HEK293 (cell line): ENCODE data around the gene TXNRD2.

Source experiments
- CTCF ChIA-PET: fragments of 350-600 bp; formaldehyde crosslinking; extraction: SDS; loops from one replicate; lab custom pipeline; 2021; ENCODE audit warnings: antibody characterized with exemption; lab: Yijun Ruan, JAX
- POLR2A ChIA-PET: fragments of 300-600 bp; formaldehyde crosslinking; extraction: SDS; loops from one replicate; lab custom pipeline; 2020; ENCODE audit warnings: antibody characterized with exemption, inconsistent platforms; lab: Yijun Ruan, JAX
- H3K27ac ChIP-seq: fragments of 200-500 bp; sonication (Bioruptor generic); 2 replicates; pipeline ENCODE4 v1.5.1; 2014; ENCODE audit warnings: low read depth, low read length, control low read depth, inconsistent platforms; ENCODE audit errors: extremely low read depth
- H3K36me3 ChIP-seq, 2 experiments: fragments of 200-500 bp in 1 of 2; sonication (Bioruptor generic) in 1 of 2; 1 replicate in 1 of 2; 2 replicates in 1 of 2; pipeline ENCODE4 v1.5.1; 2014 to 2017; ENCODE audit warnings: inconsistent platforms in 2 of 2, low read length in 2 of 2; ENCODE audit not compliant: control insufficient read depth in 2 of 2, insufficient read depth in 1 of 2
- H3K4me1 ChIP-seq: fragments of 200-500 bp; sonication (Bioruptor generic); 2 replicates; pipeline ENCODE4 v1.5.1; 2014; ENCODE audit warnings: mild to moderate bottlenecking, low read length, inconsistent platforms; ENCODE audit not compliant: control insufficient read depth, insufficient read depth
- H3K4me3 ChIP-seq: 2 replicates; pipeline ENCODE4 v1.5.1; 2011; ENCODE audit warnings: low read depth, mild to moderate bottlenecking, control low read depth, low read length, moderate library complexity
- H3K9me3 ChIP-seq: fragments of 200-500 bp; sonication (Bioruptor generic); 2 replicates; pipeline ENCODE4 v1.5.1; 2014; ENCODE audit warnings: low read depth, low read length, inconsistent platforms; ENCODE audit not compliant: control insufficient read depth, insufficient read depth
- FEZF1 ChIP-seq: fragments of 450-650 bp; formaldehyde crosslinking; IDR thresholded peaks from 2 replicates; pipeline ENCODE4 v1.5.1; 2016; ENCODE audit warnings: missing biosample characterization, missing genetic modification characterization
- GFI1B ChIP-seq: fragments of 450-650 bp; formaldehyde crosslinking; IDR thresholded peaks from 2 replicates; pipeline ENCODE4 v1.5.1; 2016; ENCODE audit warnings: missing biosample characterization, missing genetic modification characterization
- HIC1 ChIP-seq: fragments of 450-650 bp; formaldehyde crosslinking; IDR thresholded peaks from 2 replicates; pipeline ENCODE4 v1.5.1; 2016; ENCODE audit warnings: missing biosample characterization, missing genetic modification characterization
- KLF10 ChIP-seq: fragments of 450-650 bp; IDR thresholded peaks from 2 replicates; pipeline ENCODE4 v1.5.1; 2018; ENCODE audit warnings: missing biosample characterization, mild to moderate bottlenecking, missing genetic modification characterization
- PRDM2 ChIP-seq: fragments of 450-650 bp; formaldehyde crosslinking; IDR thresholded peaks from 2 replicates; pipeline ENCODE4 v1.5.1; 2016; ENCODE audit warnings: missing biosample characterization, missing genetic modification characterization, borderline replicate concordance
- PRDM4 ChIP-seq: fragments of 450-650 bp; formaldehyde crosslinking; IDR thresholded peaks from 2 replicates; pipeline ENCODE4 v1.5.1; 2017; ENCODE audit warnings: missing biosample characterization, missing genetic modification characterization
- SP7 ChIP-seq: fragments of 450-650 bp; formaldehyde crosslinking; IDR thresholded peaks from 2 replicates; pipeline ENCODE4 v1.5.1; 2016; ENCODE audit warnings: missing biosample characterization, missing genetic modification characterization
- WT1 ChIP-seq: fragments of 450-650 bp; formaldehyde crosslinking; IDR thresholded peaks from 2 replicates; pipeline ENCODE4 v1.5.1; 2016; ENCODE audit warnings: missing biosample characterization, missing genetic modification characterization
- ZBTB1 ChIP-seq: fragments of 450-650 bp; formaldehyde crosslinking; IDR thresholded peaks from 2 replicates; pipeline ENCODE4 v1.5.1; 2016; ENCODE audit warnings: missing biosample characterization, missing genetic modification characterization
- ZFP3 ChIP-seq: fragments of 450-650 bp; formaldehyde crosslinking; IDR thresholded peaks from 2 replicates; pipeline ENCODE4 v1.5.1; 2016; ENCODE audit warnings: low read depth, missing biosample characterization, missing genetic modification characterization
- ZNF19 ChIP-seq: fragments of 450-650 bp; formaldehyde crosslinking; IDR thresholded peaks from 2 replicates; pipeline ENCODE4; 2016; ENCODE audit warnings: missing biosample characterization, missing genetic modification characterization, low read depth
- ZNF292 ChIP-seq: fragments of 450-650 bp; formaldehyde crosslinking; IDR thresholded peaks from 2 replicates; pipeline ENCODE4 v1.5.1; 2016; ENCODE audit warnings: low read depth, missing biosample characterization, missing genetic modification characterization, borderline replicate concordance
- ZNF335 ChIP-seq: fragments of 450-650 bp; formaldehyde crosslinking; conservative IDR thresholded peaks from 2 replicates; pipeline ENCODE4 v1.5.1; 2016; ENCODE audit warnings: missing biosample characterization, missing genetic modification characterization
- ZNF449 ChIP-seq: fragments of 450-650 bp; formaldehyde crosslinking; IDR thresholded peaks from 2 replicates; pipeline ENCODE4 v1.5.1; 2017; ENCODE audit warnings: missing biosample characterization, mild to moderate bottlenecking, missing genetic modification characterization, moderate library complexity
- ZNF510 ChIP-seq: fragments of 450-650 bp; formaldehyde crosslinking; IDR thresholded peaks from 2 replicates; pipeline ENCODE4 v1.5.1; 2018; ENCODE audit warnings: mild to moderate bottlenecking, missing genetic modification characterization, missing biosample characterization; ENCODE audit not compliant: insufficient replicate concordance
- ZNF514 ChIP-seq: fragments of 450-650 bp; formaldehyde crosslinking; IDR thresholded peaks from 2 replicates; pipeline ENCODE4 v1.5.1; 2016; ENCODE audit warnings: missing biosample characterization, missing genetic modification characterization
- ZNF548 ChIP-seq: fragments of 450-650 bp; formaldehyde crosslinking; IDR thresholded peaks from 2 replicates; pipeline ENCODE4 v1.5.1; 2016; ENCODE audit warnings: missing biosample characterization, missing genetic modification characterization
- ZNF701 ChIP-seq: fragments of 450-650 bp; formaldehyde crosslinking; IDR thresholded peaks from 2 replicates; pipeline ENCODE4 v1.5.1; 2016; ENCODE audit warnings: missing biosample characterization, missing genetic modification characterization
- ZNF747 ChIP-seq: fragments of 450-650 bp; formaldehyde crosslinking; IDR thresholded peaks from 2 replicates; pipeline ENCODE4 v1.5.1; 2016; ENCODE audit warnings: missing biosample characterization, missing genetic modification characterization
- ZSCAN16 ChIP-seq: fragments of 450-650 bp; formaldehyde crosslinking; IDR thresholded peaks from 2 replicates; pipeline ENCODE4 v1.5.1; 2016; ENCODE audit warnings: missing biosample characterization, missing genetic modification characterization

TXNRD2 gene

GRCh38 chr22:19886605-19887255, 54.9 kb downstream of the TXNRD2 start (continued):
- TF ChIP-seq ZNF510 (tag by site-specific recombination) = no peak
- TF ChIP-seq HIC1 (tag by site-specific recombination) = no peak

- Histone ChIP-seq H3K27ac (no peak overlapping the region), H3K9me3 (no peaks in the 10 kb centered on the region), H3K4me1 (peaks cover 5% of the 10 kb centered on the region), H3K4me3 (no peak overlapping the region), H3K36me3 (no peaks in the 10 kb centered on the region)
- POLR2A ChIA-PET = interaction anchor here (2.1 kb wide), 1 partner anchor 32 kb away, joined by 6 read pairs; the partner anchor contains the start of genes GNB1L and RTL10
- TF ChIP-seq PRDM4 (tag by site-specific recombination) (no peak), GFI1B (no peak), SP7 (tag by site-specific recombination) (no peak), ZNF548 (tag by site-specific recombination) (no peak), ZNF514 (tag by site-specific recombination) (no peak), FEZF1 (tag by site-specific recombination) (no peak), PRDM2 (tag by site-specific recombination) (no peak), ZNF449 (tag by site-specific recombination) (no peak), ZSCAN16 (tag by site-specific recombination) (no peak), ZNF335 (tag by site-specific recombination) (no peak), KLF10 (tag by site-specific recombination) (no peak), ZFP3 (no peak), WT1 (tag by site-specific recombination) (no peak), ZNF292 (tag by site-specific recombination) (no peak), ZBTB1 (tag by site-specific recombination) (no peak), ZNF701 (tag by site-specific recombination) (no peak), ZNF19 (tag by site-specific recombination) (no peak), ZNF747 (tag by site-specific recombination) (no peak)
- CTCF ChIA-PET = interaction anchor here (0.8 to 2.2 kb wide), 3 partner anchors 24 to 156 kb away, joined by 3 to 9 read pairs (median 5); no protein-coding TSS in a partner anchor
These were observed 55.6 kb downstream of the TXNRD2 start for GRCh38 chr22:19885841-19886592.
